Measurements from ENCODE around the gene ANKS3. TPM values are rescaled to one million over a fixed set of nuclear protein-coding genes. Genes with fewer than 3 reads are reported as not detected.

Gene ANKS3
- 5.3 TPM for polyA plus RNA-seq

GRCh38 chr16:4734063-4734729, at the start of gene ANKS3, which contains the start of gene DNAAF8:
Gene ANKS3 (minus strand): TSS chr16:4734271. CDS start chr16:4730149, 4,122 bp downstream.
Gene DNAAF8 (plus strand): TSS chr16:4734537. CDS start chr16:4736515, 1,978 bp downstream.
- Mint-ChIP-seq H3K4me3 (peak within 1 kb of the TSS; percentile 82 to 97 (median 94)), H3K27ac (peak within 1 kb of the TSS; percentile 85 to 94 (median 88)), H3K27me3 (no peaks in the 10 kb centered on the region), H3K4me1 (peaks cover 13 to 20% (median 19%) of the 10 kb centered on the region in 3 donors), H3K36me3 (no peaks in the 10 kb centered on the region), H3K9me3 (no peaks in the 10 kb centered on the region)

GRCh38 chr16:4783251-4783950, 49.3 kb upstream of the ANKS3 start:
- H3K9me3 Mint-ChIP-seq: no peaks in the 10 kb centered on the region
- peaks cover 2% of the 10 kb centered on the region for H3K27me3 Mint-ChIP-seq
- H3K27ac Mint-ChIP-seq: no peak overlapping the region
- no peak overlapping the region for H3K4me3 Mint-ChIP-seq
- H3K36me3 Mint-ChIP-seq: no peaks in the 10 kb centered on the region
- H3K4me1 Mint-ChIP-seq: peaks cover 0 to 2% (median 1%) of the 10 kb centered on the region in 3 donors

- Mint-ChIP-seq H3K27ac (no peak overlapping the region), H3K4me1 (peaks cover 0 to 2% (median 0%) of the 10 kb centered on the region in 3 donors), H3K27me3 (peaks cover 2% of the 10 kb centered on the region), H3K36me3 (no peaks in the 10 kb centered on the region), H3K9me3 (no peaks in the 10 kb centered on the region), H3K4me3 (no peak overlapping the region)
Measured at GRCh38 chr16:4780235-4780634, 46.2 kb upstream of the ANKS3 start.

GRCh38 chr16:4778050-4778392, 44.0 kb upstream of the ANKS3 start:
- H3K27ac Mint-ChIP-seq: no peak overlapping the region
- H3K36me3 Mint-ChIP-seq: no peaks in the 10 kb centered on the region
- H3K4me3 Mint-ChIP-seq: no peak overlapping the region
- H3K27me3 Mint-ChIP-seq: no peaks in the 10 kb centered on the region
- peaks cover 0 to 2% (median 0%) of the 10 kb centered on the region in 3 donors for H3K4me1 Mint-ChIP-seq
- no peaks in the 10 kb centered on the region for H3K9me3 Mint-ChIP-seq

- Mint-ChIP-seq H3K4me1 (peaks cover 0 to 2% (median 0%) of the 10 kb centered on the region in 3 donors), H3K36me3 (no peaks in the 10 kb centered on the region), H3K27me3 (no peaks in the 10 kb centered on the region), H3K9me3 (no peaks in the 10 kb centered on the region), H3K27ac (no peak overlapping the region), H3K4me3 (no peak overlapping the region)
Measured at GRCh38 chr16:4777339-4778049, 43.4 kb upstream of the ANKS3 start.

- H3K36me3 Mint-ChIP-seq: no peaks in the 10 kb centered on the region
- H3K9me3 Mint-ChIP-seq: no peaks in the 10 kb centered on the region
- no peaks in the 10 kb centered on the region for H3K27me3 Mint-ChIP-seq
- no peaks in the 10 kb centered on the region for H3K4me1 Mint-ChIP-seq
- H3K27ac Mint-ChIP-seq: no peak overlapping the region
- no peak overlapping the region for H3K4me3 Mint-ChIP-seq
Measured at GRCh38 chr16:4776141-4776705, 42.2 kb upstream of the ANKS3 start.

GRCh38 chr16:4775005-4775404, 40.9 kb upstream of the ANKS3 start:
- Mint-ChIP-seq H3K36me3 (no peaks in the 10 kb centered on the region), H3K27me3 (no peaks in the 10 kb centered on the region), H3K4me1 (no peaks in the 10 kb centered on the region), H3K4me3 (no peak overlapping the region), H3K9me3 (no peaks in the 10 kb centered on the region), H3K27ac (peak overlapping the region in 1 of 3 donors; percentile 23)

GRCh38 chr16:4772351-4772750, 38.3 kb upstream of the ANKS3 start:
- Mint-ChIP-seq H3K9me3 (no peaks in the 10 kb centered on the region), H3K36me3 (no peaks in the 10 kb centered on the region), H3K27ac (no peak overlapping the region), H3K27me3 (no peaks in the 10 kb centered on the region), H3K4me1 (peaks cover 5 to 15% (median 11%) of the 10 kb centered on the region in 3 donors), H3K4me3 (no peak overlapping the region)

- Mint-ChIP-seq H3K27me3 (no peaks in the 10 kb centered on the region), H3K4me3 (peak overlapping the region in 1 of 4 donors; percentile 57), H3K36me3 (no peaks in the 10 kb centered on the region), H3K27ac (peak overlapping the region in 1 of 3 donors; percentile 79), H3K4me1 (peaks cover 8 to 17% (median 15%) of the 10 kb centered on the region in 3 donors), H3K9me3 (no peaks in the 10 kb centered on the region)
Measured at GRCh38 chr16:4771646-4772045, 37.6 kb upstream of the ANKS3 start.

- peak overlapping the region; percentile 50 to 98 (median 94) for H3K4me3 Mint-ChIP-seq
- no peaks in the 10 kb centered on the region for H3K9me3 Mint-ChIP-seq
- H3K27ac Mint-ChIP-seq: peak overlapping the region; percentile 22 to 96 (median 88)
- H3K27me3 Mint-ChIP-seq: no peaks in the 10 kb centered on the region
- no peaks in the 10 kb centered on the region for H3K36me3 Mint-ChIP-seq
- peaks cover 12 to 24% (median 15%) of the 10 kb centered on the region in 3 donors for H3K4me1 Mint-ChIP-seq
Measured at GRCh38 chr16:4769306-4769638, 35.2 kb upstream of the ANKS3 start.

GRCh38 chr16:4768549-4769305, 34.7 kb upstream of the ANKS3 start:
- Mint-ChIP-seq H3K4me3 (peak overlapping the region; percentile 92 to 98 (median 94)), H3K36me3 (no peaks in the 10 kb centered on the region), H3K27me3 (no peaks in the 10 kb centered on the region), H3K4me1 (peaks cover 15 to 24% (median 16%) of the 10 kb centered on the region in 3 donors), H3K27ac (peak overlapping the region; percentile 48 to 96 (median 88)), H3K9me3 (no peaks in the 10 kb centered on the region)

- Mint-ChIP-seq H3K4me1 (peaks cover 15 to 24% (median 16%) of the 10 kb centered on the region in 3 donors), H3K27ac (peak overlapping the region; percentile 48 to 96 (median 88)), H3K9me3 (no peaks in the 10 kb centered on the region), H3K4me3 (peak overlapping the region; percentile 92 to 98 (median 94)), H3K27me3 (no peaks in the 10 kb centered on the region), H3K36me3 (no peaks in the 10 kb centered on the region)
Measured at GRCh38 chr16:4767872-4768548, 33.9 kb upstream of the ANKS3 start.

GRCh38 chr16:4766875-4767628, 33.0 kb upstream of the ANKS3 start, which contains the start of gene ZNF500:
Gene ZNF500 (minus strand): TSS chr16:4767162. CDS start chr16:4765978, 1,184 bp downstream.
- H3K36me3 Mint-ChIP-seq: no peaks in the 10 kb centered on the region
- peak within 1 kb of the TSS; percentile 48 to 96 (median 88) for H3K27ac Mint-ChIP-seq
- no peaks in the 10 kb centered on the region for H3K27me3 Mint-ChIP-seq
- H3K4me3 Mint-ChIP-seq: peak within 1 kb of the TSS; percentile 92 to 98 (median 94)
- peaks cover 15 to 24% (median 18%) of the 10 kb centered on the region in 3 donors for H3K4me1 Mint-ChIP-seq
- H3K9me3 Mint-ChIP-seq: no peaks in the 10 kb centered on the region

All from IgD-negative memory B cell (primary cell).